Right cardiac atrium (tissue), 5 donors: ENCODE results near the gene SKAP2. TPM values are rescaled to one million over a fixed set of nuclear protein-coding genes. Genes with fewer than 3 reads are reported as not detected.

Experiments
- ATAC-seq, 2 donors: fragments of 200-7000 bp; cut with Tn5 transposase; one replicate each; pipeline versions ENCODE4 v1.8.0 to v1.9.1; 2020; ENCODE audit warnings: moderate library complexity in 2 of 2, mild to moderate bottlenecking in 1 of 2
- DNase-seq, 3 donors: peaks; one replicate each; pipeline ENCODE4 v3.0.0-alpha.2; 2020
- H3K27ac ChIP-seq: one replicate; pipeline ENCODE4 v1.5.1; 2013; ENCODE audit warnings: mild to moderate bottlenecking, low read length, control low read depth, moderate library complexity
- H3K27me3 ChIP-seq: one replicate; pipeline ENCODE4 v1.6.1; 2013; ENCODE audit not compliant: control insufficient read depth, insufficient read depth
- H3K4me1 ChIP-seq: one replicate; pipeline ENCODE4 v1.6.1; 2013; ENCODE audit warnings: low read length; ENCODE audit not compliant: control insufficient read depth, insufficient read depth
- H3K4me3 ChIP-seq: one replicate; pipeline ENCODE4 v1.5.1; 2013; ENCODE audit warnings: low read length, control low read depth
- H3K9me3 ChIP-seq: one replicate; pipeline ENCODE4 v1.6.1; 2013; ENCODE audit warnings: low read length; ENCODE audit not compliant: control insufficient read depth
- WGBS: extraction: QIAGEN DNeasy Blood & Tissue Kit; methylation state at CpG from one replicate; pipeline ENCODE4 v1.1.7; 2013; 5-methylcytosine and 5-hydroxymethylcytosine counted together
- intact Hi-C, 4 donors: fragments of 100-400 bp; cut with DNase I; formaldehyde crosslinking; loops; one replicate each; pipeline versions ENCODE4 v1.11.0 to v1.14.0; 2022 to 2023
- polyA plus RNA-seq: library from polyadenylated mRNA; stranded (reverse); fragments of 200-250 nt; gene quantifications from one replicate; pipeline ENCODE4 v1.2.3, GENCODE V29; 2013
- total RNA-seq, 4 donors: library from RNA; stranded (reverse); fragmentation: NEBNext Ultra II Directional; extraction: Animal tissue kit (Norgen Biotek cat#: 25700); gene quantifications; one replicate each; pipeline ENCODE4 v1.2.1, GENCODE V29; 2021
- donor health status: healthy with polysubstance abuse.
- donor health status: DM: no; HTN: yes; CAD: no.
- donor health status: DM: no; HTN: no; CAD: no.
- donor health status: DM: no; HTN: yes; CAD: no; lungs with severe emphysema.
- donor health status: DM: yes; HTN: yes; CAD: no.

SKAP2 gene
- total and polyA plus RNA-seq, 5 donors, result 5.5 to 13.9 (median 10.7) TPM

GRCh38 chr7:26681819-26682418 lies 182.5 kb downstream of the SKAP2 start:
- no peak for ATAC-seq
- 52% methylated on average over 3 of the region's 3 CpGs for WGBS
- intact Hi-C loops, result loop anchor here in 3 of 4 donors (5.0 kb wide), 1 partner anchor 480 kb away; no protein-coding TSS in a partner anchor

GRCh38 chr7:26680587-26680986 lies 183.8 kb downstream of the SKAP2 start:
- no peak for DNase-seq
- Histone ChIP-seq H3K9me3 (no peaks in the 10 kb centered on the region), H3K4me3 (no peak overlapping the region), H3K4me1 (no peaks in the 10 kb centered on the region), H3K27ac (no peak overlapping the region), H3K27me3 (no peaks in the 10 kb centered on the region)
- intact Hi-C loops, result loop anchor here in 3 of 4 donors (5.0 kb wide), 1 partner anchor 482 kb away; no protein-coding TSS in a partner anchor
- WGBS, result 95% methylated on average over 1 of the region's 1 CpG
- ATAC-seq, result no peak

More at GRCh38 chr7:26681819-26682418, 182.5 kb downstream of the SKAP2 start:
- Histone ChIP-seq H3K27ac (no peak overlapping the region), H3K4me1 (no peaks in the 10 kb centered on the region), H3K4me3 (no peak overlapping the region), H3K9me3 (no peaks in the 10 kb centered on the region), H3K27me3 (no peaks in the 10 kb centered on the region)
- no peak for DNase-seq

DNA sequence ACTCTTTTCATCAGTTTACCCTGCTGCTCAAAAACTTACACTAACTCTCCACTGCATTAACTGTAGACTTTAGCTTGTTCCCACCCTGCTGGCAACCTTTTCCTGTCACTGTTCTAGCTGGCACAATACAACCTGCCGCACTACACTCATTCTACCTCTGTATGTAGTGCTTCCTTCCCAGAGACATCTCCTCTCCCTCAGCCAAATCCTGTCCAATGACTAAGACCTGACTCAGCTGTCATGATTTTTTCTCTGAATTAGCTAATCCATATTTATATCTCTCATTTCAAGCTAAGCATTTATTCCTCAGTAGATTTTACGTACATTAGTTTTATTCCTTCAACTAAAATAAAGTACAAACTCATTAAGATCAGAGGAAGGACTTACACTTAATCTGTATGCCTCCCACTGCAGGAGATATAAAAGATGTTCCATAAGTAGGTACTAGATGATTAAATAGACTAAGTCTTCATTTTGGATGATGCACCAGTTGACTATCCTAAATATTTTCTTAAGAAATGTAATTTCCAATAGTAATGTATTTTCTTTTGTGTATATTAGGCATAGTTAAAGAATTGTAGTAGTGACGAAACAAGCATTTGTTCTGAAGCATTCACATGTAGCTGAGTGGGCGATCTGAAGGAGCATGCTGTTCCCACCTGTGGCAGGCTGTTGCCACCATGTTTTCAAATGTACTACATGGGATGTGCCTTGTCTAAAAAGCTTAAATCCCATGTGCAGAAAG lies 189.1 kb downstream of the SKAP2 start:
- no peak overlapping the region for H3K27ac ChIP-seq
- no peaks in the 10 kb centered on the region for H3K9me3 ChIP-seq
- H3K4me1 ChIP-seq, result no peaks in the 10 kb centered on the region
- DNase-seq (no peak), ATAC-seq (no peak)
- no peaks in the 10 kb centered on the region for H3K27me3 ChIP-seq
- intact Hi-C loops, result no loop called here
- WGBS, result 94% methylated on average over 4 of the region's 4 CpGs
- H3K4me3 ChIP-seq, result no peak overlapping the region

DNA sequence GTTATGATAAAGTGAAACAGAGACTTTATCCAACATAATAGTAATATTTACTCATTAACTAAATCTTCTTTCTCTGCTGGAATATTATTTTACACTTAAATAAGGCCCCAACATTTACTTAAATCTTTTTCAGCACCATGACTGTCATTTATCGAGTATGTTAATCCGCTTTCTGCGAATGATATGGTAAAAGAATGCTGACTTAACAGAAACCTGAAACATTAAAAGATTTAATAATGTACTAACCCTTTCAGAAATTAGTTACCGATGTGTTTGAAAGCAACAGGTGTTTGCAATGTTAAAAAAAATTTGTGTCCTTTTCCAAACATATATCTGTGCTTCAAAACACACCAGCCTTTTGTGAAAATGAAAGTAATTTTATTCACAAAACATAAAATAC lies 190.5 kb downstream of the SKAP2 start:
- no peak for ATAC-seq
- no peak for DNase-seq
- WGBS, result 89% methylated on average over 4 of the region's 4 CpGs
- Histone ChIP-seq H3K27me3 (no peaks in the 10 kb centered on the region), H3K9me3 (no peaks in the 10 kb centered on the region), H3K27ac (no peak overlapping the region), H3K4me1 (no peaks in the 10 kb centered on the region), H3K4me3 (no peak overlapping the region)
- intact Hi-C loops, result loop anchor here in 1 of 4 donors (5.0 kb wide), 1 partner anchor 287 kb away; no protein-coding TSS in a partner anchor

DNA sequence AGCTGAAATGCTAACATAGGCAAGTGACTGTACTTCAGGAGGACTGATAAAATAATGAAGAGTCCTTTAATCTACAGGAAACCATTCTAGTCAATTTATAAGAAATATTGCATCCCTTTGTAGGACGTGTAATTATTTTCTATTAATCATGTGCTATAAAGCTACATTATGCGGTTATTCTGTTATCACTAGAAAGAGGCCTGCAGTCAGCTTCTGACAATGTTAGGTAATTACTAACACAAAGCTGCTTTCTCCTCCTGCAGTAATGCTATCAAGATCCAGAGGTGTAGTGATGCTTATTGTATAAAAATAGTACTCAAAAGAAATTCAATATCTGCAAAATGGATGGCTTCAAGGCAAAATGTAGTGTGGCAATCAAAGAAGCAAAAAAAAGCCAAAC lies 191.1 kb downstream of the SKAP2 start:
- H3K27me3 ChIP-seq, result no peaks in the 10 kb centered on the region
- intact Hi-C loops, result loop anchor here in 1 of 4 donors (5.0 kb wide), 1 partner anchor 286 kb away; no protein-coding TSS in a partner anchor
- no peak for ATAC-seq
- H3K27ac ChIP-seq, result no peak overlapping the region
- no peaks in the 10 kb centered on the region for H3K9me3 ChIP-seq
- no peak overlapping the region for H3K4me3 ChIP-seq
- 78% methylated on average over 2 of the region's 2 CpGs for WGBS
- no peaks in the 10 kb centered on the region for H3K4me1 ChIP-seq
- DNase-seq, result no peak

DNA sequence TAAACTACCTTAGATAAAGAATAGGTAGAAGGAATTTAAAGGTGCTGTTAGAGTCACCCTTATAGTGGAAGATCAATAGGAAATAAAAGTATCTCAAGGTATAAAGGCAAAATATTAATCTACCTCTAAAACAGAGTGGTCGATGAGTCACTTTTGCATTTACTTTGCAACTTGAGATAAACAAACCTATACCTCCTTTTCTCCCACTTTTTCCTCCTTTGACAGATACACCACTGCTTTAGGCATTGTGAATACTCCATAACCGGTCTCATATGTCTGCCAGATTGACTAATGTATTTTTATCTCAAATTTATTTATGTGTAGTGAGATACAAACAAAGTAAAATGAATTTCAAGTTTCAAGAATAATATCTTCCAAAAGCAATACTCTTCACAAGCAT lies 193.5 kb downstream of the SKAP2 start:
- no peak for ATAC-seq
- WGBS, result 86% methylated on average over 2 of the region's 2 CpGs

GRCh38 chr7:26670290-26670689 lies 194.1 kb downstream of the SKAP2 start:
- no peak for ATAC-seq
- 68% methylated on average over 2 of the region's 2 CpGs for WGBS
- no peak for DNase-seq
- intact Hi-C loops, result loop anchor here in 1 of 4 donors (5.0 kb wide), 1 partner anchor 283 kb away; no protein-coding TSS in a partner anchor
- Histone ChIP-seq H3K4me3 (no peak overlapping the region), H3K27me3 (no peaks in the 10 kb centered on the region), H3K9me3 (no peaks in the 10 kb centered on the region), H3K4me1 (no peaks in the 10 kb centered on the region), H3K27ac (no peak overlapping the region)

More for the DNA sequence above, 193.5 kb downstream of the SKAP2 start:
- no peak overlapping the region for H3K27ac ChIP-seq
- no peaks in the 10 kb centered on the region for H3K27me3 ChIP-seq
- H3K4me3 ChIP-seq, result no peak overlapping the region
- H3K4me1 ChIP-seq, result no peaks in the 10 kb centered on the region
- H3K9me3 ChIP-seq, result no peaks in the 10 kb centered on the region
- DNase-seq, result no peak
- intact Hi-C loops, result loop anchor here in 1 of 4 donors (5.0 kb wide), 1 partner anchor 284 kb away; no protein-coding TSS in a partner anchor

- WGBS, result 90% methylated on average over 4 of the region's 4 CpGs
Observed at GRCh38 chr7:26668821-26669220, 195.6 kb downstream of the SKAP2 start.

GRCh38 chr7:26667514-26668133 lies 196.8 kb downstream of the SKAP2 start:
- H3K27ac ChIP-seq, result no peak overlapping the region
- ATAC-seq (peak; percentile 78 to 82), DNase-seq (peak in 1 of 3 donors; percentile 38)
- no peak overlapping the region for H3K4me3 ChIP-seq
- no peaks in the 10 kb centered on the region for H3K27me3 ChIP-seq
- H3K9me3 ChIP-seq, result no peaks in the 10 kb centered on the region
- H3K4me1 ChIP-seq, result no peaks in the 10 kb centered on the region
- intact Hi-C loops, result loop anchor here (2.0 to 10.0 kb wide), 5 partner anchors 295 to 773 kb away; no protein-coding TSS in a partner anchor
- WGBS, result 11% methylated on average over 5 of the region's 5 CpGs

More at GRCh38 chr7:26668821-26669220, 195.6 kb downstream of the SKAP2 start:
- no peaks in the 10 kb centered on the region for H3K9me3 ChIP-seq
- H3K4me3 ChIP-seq, result no peak overlapping the region
- H3K27me3 ChIP-seq, result no peaks in the 10 kb centered on the region
- ATAC-seq (no peak), DNase-seq (no peak)
- no peak overlapping the region for H3K27ac ChIP-seq
- no peaks in the 10 kb centered on the region for H3K4me1 ChIP-seq
- intact Hi-C loops, result loop anchor here in 3 of 4 donors (5.0 to 10.0 kb wide), 4 partner anchors 297 to 774 kb away; no protein-coding TSS in a partner anchor

GRCh38 chr7:26664735-26665416 lies 199.5 kb downstream of the SKAP2 start:
- Histone ChIP-seq H3K4me3 (no peak overlapping the region), H3K4me1 (no peaks in the 10 kb centered on the region), H3K27ac (no peak overlapping the region), H3K9me3 (no peaks in the 10 kb centered on the region), H3K27me3 (no peaks in the 10 kb centered on the region)
- 56% methylated on average over 5 of the region's 5 CpGs for whole genome bisulfite sequencing
- intact Hi-C loops, result loop anchor here in 3 of 4 donors (5.0 to 10.0 kb wide), 4 partner anchors 293 to 770 kb away; no protein-coding TSS in a partner anchor
- ATAC-seq, result peak in 1 of 2 donors; percentile 41
- DNase-seq, result no peak
